DOHH2 (cell line): Measurements from ENCODE around the gene TMUB2.

Experiments
- H3F3A ChIP-seq: fragments of 200-600 bp; sonication (generic), shearing (Covaris generic); 2 replicates; pipeline ENCODE4 v1.6.0; 2016; ENCODE audit warnings: antibody characterized with exemption, mild to moderate bottlenecking; ENCODE audit not compliant: control insufficient read depth, insufficient read depth
- H3K27ac ChIP-seq: fragments of 200-600 bp; sonication (generic); 2 replicates; pipeline ENCODE4 v1.5.1; 2014; ENCODE audit warnings: low read depth, mild to moderate bottlenecking, low read length, moderate library complexity
- H3K27me3 ChIP-seq: fragments of 200-600 bp; sonication (generic); 2 replicates; pipeline ENCODE4 v1.6.1; 2014; ENCODE audit warnings: mild to moderate bottlenecking, low read length, mixed read lengths; ENCODE audit not compliant: control insufficient read depth
- H3K36me3 ChIP-seq: fragments of 200-600 bp; sonication (generic); 2 replicates; pipeline ENCODE4 v1.6.1; 2014; ENCODE audit warnings: mild to moderate bottlenecking, low read length, moderate library complexity, mixed read lengths; ENCODE audit not compliant: control insufficient read depth
- H3K4me1 ChIP-seq: fragments of 200-600 bp; sonication (generic); 2 replicates; pipeline ENCODE4 v1.6.1; 2014; ENCODE audit warnings: mild to moderate bottlenecking, low read length, mixed read lengths; ENCODE audit not compliant: control insufficient read depth
- H3K4me2 ChIP-seq: fragments of 200-600 bp; sonication (generic); 2 replicates; pipeline ENCODE4 v1.6.0; 2014; ENCODE audit warnings: mild to moderate bottlenecking, low read length, moderate library complexity
- H3K4me3 ChIP-seq: fragments of 200-600 bp; sonication (generic); 2 replicates; pipeline ENCODE4 v1.5.1; 2014; ENCODE audit warnings: mild to moderate bottlenecking, low read length, mixed read lengths
- H3K79me2 ChIP-seq: fragments of 200-600 bp; sonication (generic); 2 replicates; pipeline ENCODE4 v1.6.1; 2014; ENCODE audit warnings: mild to moderate bottlenecking, low read length, mixed read lengths; ENCODE audit not compliant: control insufficient read depth
- H3K9me2 ChIP-seq: fragments of 200-600 bp; sonication (generic); replicated peaks from 2 replicates; pipeline ENCODE4 v1.6.1; 2014; ENCODE audit warnings: mild to moderate bottlenecking, low read length, mixed read lengths; ENCODE audit not compliant: control insufficient read depth
- H3K9me3 ChIP-seq: fragments of 200-600 bp; sonication (generic); 2 replicates; pipeline ENCODE4 v1.6.1; 2014; ENCODE audit warnings: antibody characterized with exemption, low read length, mixed read lengths; ENCODE audit not compliant: control insufficient read depth, insufficient read depth
- H4K20me1 ChIP-seq: fragments of 200-600 bp; sonication (generic); 2 replicates; pipeline ENCODE4 v1.6.0; 2014; ENCODE audit warnings: low read depth, mild to moderate bottlenecking, antibody characterized with exemption, low read length, moderate library complexity; ENCODE audit not compliant: control insufficient read depth, insufficient read depth
- CTCF ChIP-seq: fragments of 200-600 bp; sonication (generic); IDR thresholded peaks from one replicate; pipeline ENCODE4 v1.5.1; 2014; ENCODE audit warnings: antibody characterized with exemption, mild to moderate bottlenecking, low read depth, low read length; ENCODE audit not compliant: poor library complexity, severe bottlenecking
- EZH2phosphoT487 ChIP-seq: fragments of 200-600 bp; sonication (generic); IDR thresholded peaks from 2 replicates; pipeline ENCODE4 v1.6.1; 2017; ENCODE audit warnings: borderline replicate concordance, mild to moderate bottlenecking, antibody characterized with exemption, low read length, moderate library complexity, mixed read lengths

TMUB2 gene

GRCh38 chr17:44149750-44150329 is 36.9 kb upstream of the TMUB2 start:
- Histone ChIP-seq H4K20me1 (no peaks in the 10 kb centered on the region; the same call in 1 of the 2 replicates), H3K4me2 (no peak overlapping the region), H3K9me2 (no peaks in the 10 kb centered on the region), H3K9me3 (no peaks in the 10 kb centered on the region), H3K4me3 (no peak overlapping the region), H3K4me1 (no peaks in the 10 kb centered on the region), H3K79me2 (peaks cover 42% of the 10 kb centered on the region), H3K36me3 (peaks cover 72% of the 10 kb centered on the region), H3K27me3 (no peaks in the 10 kb centered on the region), H3F3A (no peaks in the 10 kb centered on the region), H3K27ac (no peak overlapping the region)
- TF ChIP-seq EZH2phosphoT487, result no peak

GRCh38 chr17:44152875-44153274 is 33.9 kb upstream of the TMUB2 start:
- no peaks in the 10 kb centered on the region for H3F3A ChIP-seq
- H3K4me2 ChIP-seq, result no peak overlapping the region
- TF ChIP-seq EZH2phosphoT487 (no peak), CTCF (no peak)
- no peaks in the 10 kb centered on the region for H3K27me3 ChIP-seq
- H3K9me3 ChIP-seq, result no peaks in the 10 kb centered on the region
- H3K27ac ChIP-seq, result no peak overlapping the region
- H3K4me1 ChIP-seq, result no peaks in the 10 kb centered on the region
- H3K36me3 ChIP-seq, result peaks cover 61% of the 10 kb centered on the region
- peaks cover 36% of the 10 kb centered on the region for H3K79me2 ChIP-seq
- H3K4me3 ChIP-seq, result no peak overlapping the region
- H3K9me2 ChIP-seq, result no peaks in the 10 kb centered on the region
- 0 out of 2 replicates have a peak, but pooled peaks cover under 1% of the 10 kb centered on the region for H4K20me1 ChIP-seq

- H3K4me1 ChIP-seq, result no peaks in the 10 kb centered on the region
- H3K4me2 ChIP-seq, result no peak overlapping the region
- no peak overlapping the region for H3K4me3 ChIP-seq
- peaks cover 50% of the 10 kb centered on the region for H3K36me3 ChIP-seq
- no peak overlapping the region for H3K27ac ChIP-seq
- no peaks in the 10 kb centered on the region for H3K9me3 ChIP-seq
- H3K9me2 ChIP-seq, result no peaks in the 10 kb centered on the region
- H4K20me1 ChIP-seq, result 0 out of 2 replicates have a peak, but pooled peaks cover 3% of the 10 kb centered on the region
- TF ChIP-seq CTCF, result no peak
- TF ChIP-seq EZH2phosphoT487, result no peak
- peaks cover 14% of the 10 kb centered on the region for H3K79me2 ChIP-seq
- no peaks in the 10 kb centered on the region for H3F3A ChIP-seq
- H3K27me3 ChIP-seq, result no peaks in the 10 kb centered on the region
Observed at GRCh38 chr17:44155488-44155887, 31.3 kb upstream of the TMUB2 start.

GRCh38 chr17:44159519-44160210 is 27.1 kb upstream of the TMUB2 start:
- H3K36me3 ChIP-seq, result peaks cover 38% of the 10 kb centered on the region
- TF ChIP-seq EZH2phosphoT487 (no peak), CTCF (no peak)
- H3K27me3 ChIP-seq, result no peaks in the 10 kb centered on the region
- no peaks in the 10 kb centered on the region for H3K9me2 ChIP-seq
- H3K79me2 ChIP-seq, result no peaks in the 10 kb centered on the region
- H4K20me1 ChIP-seq, result 0 out of 2 replicates have a peak, but pooled peaks cover 3% of the 10 kb centered on the region
- no peak overlapping the region for H3K27ac ChIP-seq
- H3F3A ChIP-seq, result no peaks in the 10 kb centered on the region
- no peaks in the 10 kb centered on the region for H3K9me3 ChIP-seq
- no peaks in the 10 kb centered on the region for H3K4me1 ChIP-seq
- H3K4me3 ChIP-seq, result no peak overlapping the region
- no peak overlapping the region for H3K4me2 ChIP-seq
